Adipocyte (in vitro differentiated cells): ENCODE measurements around the gene ELAPOR2.
"Not testable (repeated sequence)": the region's sequence is repeated elsewhere in the genome, so short reads cannot be mapped to it uniquely, and the experiment has no call there.

Experiments
- DNase-seq: peaks from one replicate; pipeline ENCODE4 v3.0.0-alpha.2; 2015; ENCODE audit warnings: low read depth
- H3K27me3 ChIP-seq: replicated peaks from 2 replicates; pipeline ENCODE4 v1.7.0; 2013; ENCODE audit warnings: mild to moderate bottlenecking, low read length, moderate library complexity; ENCODE audit not compliant: control insufficient read depth, insufficient read depth
- H3K36me3 ChIP-seq: 2 replicates; pipeline ENCODE4 v1.7.0; 2013; ENCODE audit warnings: low read length, mild to moderate bottlenecking, moderate library complexity; ENCODE audit not compliant: control insufficient read depth, insufficient read depth, severe bottlenecking
- H3K4me1 ChIP-seq: 2 replicates; pipeline ENCODE4 v1.7.0; 2013; ENCODE audit warnings: mild to moderate bottlenecking, low read length, moderate library complexity; ENCODE audit not compliant: control insufficient read depth, insufficient read depth
- H3K4me3 ChIP-seq: 2 replicates; pipeline ENCODE4 v1.7.0; 2013; ENCODE audit warnings: mild to moderate bottlenecking, low read length, moderate library complexity
- H3K9ac ChIP-seq: 2 replicates; pipeline ENCODE4 v1.7.0; 2013; ENCODE audit warnings: mild to moderate bottlenecking, low read length, moderate library complexity
- H3K9me3 ChIP-seq: 2 replicates; pipeline ENCODE4 v1.7.0; 2013; ENCODE audit warnings: mild to moderate bottlenecking, low read length, moderate library complexity; ENCODE audit not compliant: control insufficient read depth

Gene ELAPOR2

DNA sequence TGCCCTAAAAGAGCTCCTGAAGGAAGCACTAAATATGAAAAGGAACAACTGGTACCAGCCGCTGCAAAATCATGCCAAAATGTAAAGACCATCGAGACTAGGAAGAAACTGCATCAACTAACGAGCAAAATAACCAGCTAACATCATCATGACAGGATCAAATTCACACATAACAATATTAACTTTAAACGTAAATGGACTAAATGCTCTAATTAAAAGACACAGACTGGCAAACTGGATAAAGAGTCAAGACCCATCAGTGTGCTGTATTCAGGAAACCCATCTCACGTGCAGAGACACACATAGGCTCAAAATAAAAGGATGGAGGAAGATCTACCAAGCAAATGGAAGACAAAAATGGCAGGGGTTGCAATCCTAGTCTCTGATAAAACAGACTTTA, 17.9 kb downstream of the ELAPOR2 start:
- not testable (repeated sequence) for DNase-seq, H3K4me3 ChIP-seq

GRCh38 chr7:87039691-87040299, 19.7 kb downstream of the ELAPOR2 start:
- not testable (repeated sequence) for DNase-seq

More for the DNA sequence above, 17.9 kb downstream of the ELAPOR2 start:
- H3K4me1 ChIP-seq, H3K36me3 ChIP-seq, H3K9me3 ChIP-seq, H3K27me3 ChIP-seq, H3K9ac ChIP-seq: not testable (repeated sequence)

DNA sequence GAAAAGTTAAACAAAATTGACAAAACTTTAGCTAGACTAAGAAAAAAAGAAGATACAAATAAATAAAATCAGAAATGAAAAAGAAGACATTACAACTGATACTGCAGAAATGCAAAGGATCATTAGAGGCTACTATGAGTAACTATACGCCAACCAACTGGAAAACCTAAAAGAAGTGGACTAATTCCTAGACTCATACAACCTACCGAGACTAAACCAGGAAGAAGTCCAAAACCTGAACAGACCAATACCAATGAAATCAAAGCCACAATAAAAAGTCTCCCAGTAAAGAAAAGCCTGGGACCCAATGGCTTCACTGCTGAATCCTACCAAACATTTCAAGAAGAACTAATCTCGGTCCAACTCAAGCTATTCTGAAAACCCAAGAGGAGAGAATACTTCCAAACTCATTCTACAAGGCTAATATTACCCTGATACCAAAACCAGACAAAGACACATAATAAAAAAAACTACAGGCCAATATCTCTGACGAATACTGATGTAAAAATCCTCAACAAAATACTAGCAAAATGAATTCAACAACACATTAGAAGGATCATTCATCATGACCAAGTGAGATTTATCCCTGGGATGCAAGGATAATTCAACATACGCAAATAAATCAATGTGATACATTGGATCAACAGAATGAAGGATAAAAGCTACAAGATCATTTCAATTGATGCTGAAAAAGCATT, 20.3 kb downstream of the ELAPOR2 start:
- no peak for DNase-seq
- H3K9me3 ChIP-seq = no peaks in the 10 kb centered on the region
- H3K4me3 ChIP-seq = no peak overlapping the region
- H3K4me1 ChIP-seq = no peaks in the 10 kb centered on the region
- H3K27me3 ChIP-seq = no peaks in the 10 kb centered on the region
- H3K9ac ChIP-seq = no peak overlapping the region
- no peaks in the 10 kb centered on the region for H3K36me3 ChIP-seq

More at GRCh38 chr7:87039691-87040299, 19.7 kb downstream of the ELAPOR2 start:
- not testable (repeated sequence) for H3K27me3 ChIP-seq, H3K4me3 ChIP-seq, H3K4me1 ChIP-seq, H3K9ac ChIP-seq, H3K9me3 ChIP-seq, H3K36me3 ChIP-seq

- no peaks in the 10 kb centered on the region for H3K4me1 ChIP-seq
- H3K36me3 ChIP-seq = no peaks in the 10 kb centered on the region
- no peak for DNase-seq
- H3K9me3 ChIP-seq = no peaks in the 10 kb centered on the region
- no peak overlapping the region for H3K4me3 ChIP-seq
- no peaks in the 10 kb centered on the region for H3K27me3 ChIP-seq
- no peak overlapping the region for H3K9ac ChIP-seq
Observed at GRCh38 chr7:87036985-87037384, 22.5 kb downstream of the ELAPOR2 start.

GRCh38 chr7:87032604-87033339, 26.7 kb downstream of the ELAPOR2 start:
- Histone ChIP-seq H3K27me3 (no peaks in the 10 kb centered on the region), H3K9ac (no peak overlapping the region), H3K4me3 (no peak overlapping the region), H3K36me3 (no peaks in the 10 kb centered on the region), H3K9me3 (no peaks in the 10 kb centered on the region), H3K4me1 (peaks cover 12% of the 10 kb centered on the region)
- DNase-seq = no peak

DNA sequence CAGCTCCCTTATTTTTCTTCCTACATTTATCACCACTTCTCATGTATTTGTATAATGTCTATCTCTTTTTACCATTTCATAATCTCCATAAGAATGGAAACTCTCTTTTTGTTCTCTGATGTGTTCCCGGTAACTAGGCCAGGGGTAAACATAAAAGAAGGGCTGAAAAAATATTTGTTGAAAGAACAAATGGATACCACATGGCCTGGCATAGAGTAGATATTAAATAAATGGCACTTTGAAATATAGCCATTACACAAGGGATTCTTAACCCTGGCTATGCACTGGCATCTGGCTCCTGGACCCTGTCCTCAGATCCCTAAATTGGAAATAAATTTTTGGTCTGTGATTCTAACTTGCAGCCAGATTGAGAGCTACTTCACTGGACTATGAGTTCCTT, 30.4 kb downstream of the ELAPOR2 start:
- no peaks in the 10 kb centered on the region for H3K9me3 ChIP-seq
- H3K4me3 ChIP-seq = no peak overlapping the region
- no peak for DNase-seq
- no peaks in the 10 kb centered on the region for H3K36me3 ChIP-seq
- no peak overlapping the region for H3K9ac ChIP-seq
- no peaks in the 10 kb centered on the region for H3K27me3 ChIP-seq
- peaks cover 26% of the 10 kb centered on the region for H3K4me1 ChIP-seq

DNA sequence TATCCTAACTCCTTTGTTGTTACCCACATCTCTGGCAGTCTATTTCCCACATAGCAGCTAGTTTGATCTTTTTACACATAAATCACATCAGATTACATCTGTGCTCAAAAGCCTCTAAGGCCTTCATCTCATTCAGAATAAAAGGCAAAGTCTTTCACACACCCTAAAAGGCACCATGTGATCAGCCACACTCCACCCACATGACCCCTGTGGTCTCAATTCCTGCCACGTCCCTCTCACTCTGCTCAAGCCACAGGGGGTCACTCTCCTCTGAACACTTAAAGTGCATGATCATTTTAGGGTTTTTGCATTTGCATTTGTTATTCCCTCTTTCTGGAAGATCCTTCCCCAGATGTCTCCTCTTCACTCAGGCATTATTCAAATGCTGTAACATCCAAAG, 30.8 kb downstream of the ELAPOR2 start:
- H3K9ac ChIP-seq = no peak overlapping the region
- no peaks in the 10 kb centered on the region for H3K27me3 ChIP-seq
- no peak for DNase-seq
- no peak overlapping the region for H3K4me3 ChIP-seq
- H3K36me3 ChIP-seq = no peaks in the 10 kb centered on the region
- H3K4me1 ChIP-seq = peaks cover 26% of the 10 kb centered on the region
- H3K9me3 ChIP-seq = no peaks in the 10 kb centered on the region

GRCh38 chr7:87027900-87028299, 31.6 kb downstream of the ELAPOR2 start:
- no peak overlapping the region for H3K9ac ChIP-seq
- H3K27me3 ChIP-seq = no peaks in the 10 kb centered on the region

DNA sequence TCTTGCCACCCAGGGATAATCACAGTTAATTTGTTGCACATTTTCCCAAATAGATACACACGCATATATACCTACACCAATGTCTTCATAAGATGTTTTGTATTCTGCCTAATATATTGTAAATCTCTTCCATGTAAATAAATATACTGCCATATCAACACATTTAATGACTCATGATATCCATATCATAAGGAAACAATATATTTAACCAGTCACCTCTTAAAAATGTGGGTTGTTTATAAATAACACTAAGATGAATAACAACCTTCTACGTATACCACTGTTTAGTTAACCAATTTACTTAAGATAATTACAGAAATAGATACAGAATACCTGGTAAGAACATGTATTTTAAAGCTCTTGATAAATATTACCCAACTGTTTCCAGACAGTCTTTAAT, 38.2 kb downstream of the ELAPOR2 start:
- no peaks in the 10 kb centered on the region for H3K27me3 ChIP-seq
- peaks cover under 1% of the 10 kb centered on the region for H3K4me1 ChIP-seq
- no peak overlapping the region for H3K9ac ChIP-seq

More at GRCh38 chr7:87027900-87028299, 31.6 kb downstream of the ELAPOR2 start:
- no peak for DNase-seq
- Histone ChIP-seq H3K36me3 (no peaks in the 10 kb centered on the region), H3K4me3 (no peak overlapping the region), H3K9me3 (no peaks in the 10 kb centered on the region), H3K4me1 (peaks cover 26% of the 10 kb centered on the region)

DNA sequence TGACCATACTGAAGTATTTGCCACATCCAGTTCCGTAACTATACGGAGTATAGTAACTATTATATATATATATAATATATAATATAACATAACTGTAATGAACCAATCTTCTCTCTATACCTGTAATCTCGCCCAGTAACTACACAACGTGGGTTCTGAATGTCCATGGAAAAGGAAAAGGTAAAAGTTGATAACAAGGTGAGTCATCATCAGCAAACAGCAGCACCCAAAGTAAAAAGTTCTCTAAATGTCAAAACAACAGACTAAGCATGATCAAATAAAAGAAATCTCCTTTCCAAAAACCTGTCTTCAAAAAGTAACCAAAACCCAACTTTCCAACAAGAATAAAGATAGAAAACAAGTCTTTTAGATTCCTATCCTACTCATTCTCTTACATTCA, 42.8 kb downstream of the ELAPOR2 start:
- Histone ChIP-seq H3K9ac (no peak overlapping the region), H3K27me3 (no peaks in the 10 kb centered on the region), H3K4me3 (no peak overlapping the region), H3K4me1 (peaks cover 3% of the 10 kb centered on the region), H3K36me3 (no peaks in the 10 kb centered on the region), H3K9me3 (no peaks in the 10 kb centered on the region)
- no peak for DNase-seq

More for the DNA sequence above, 38.2 kb downstream of the ELAPOR2 start:
- DNase-seq = no peak
- H3K4me3 ChIP-seq = no peak overlapping the region
- H3K36me3 ChIP-seq = no peaks in the 10 kb centered on the region
- no peaks in the 10 kb centered on the region for H3K9me3 ChIP-seq

DNA sequence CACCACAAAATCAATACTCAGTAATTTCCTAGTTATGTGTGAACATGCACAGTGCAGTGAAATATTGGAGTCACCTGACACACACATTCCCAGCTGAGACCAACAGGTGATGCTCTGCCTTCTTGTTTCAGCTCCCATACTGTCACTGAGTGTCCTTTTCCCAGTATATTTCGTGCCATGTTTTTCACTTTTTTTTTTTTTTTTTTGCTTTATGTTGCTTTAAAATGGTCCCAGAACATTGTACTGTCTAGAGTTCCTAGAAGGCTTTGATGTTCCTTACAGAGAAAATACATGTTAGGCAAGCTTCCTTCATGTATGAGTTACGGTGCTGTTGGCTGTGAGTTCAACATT, 45.6 kb downstream of the ELAPOR2 start:
- no peak for DNase-seq
- no peaks in the 10 kb centered on the region for H3K9me3 ChIP-seq
- H3K27me3 ChIP-seq = no peaks in the 10 kb centered on the region
- H3K4me1 ChIP-seq = peaks cover 3% of the 10 kb centered on the region
- no peaks in the 10 kb centered on the region for H3K36me3 ChIP-seq
- H3K4me3 ChIP-seq = no peak overlapping the region
- H3K9ac ChIP-seq = no peak overlapping the region
